Right ventricle myocardium superior (tissue), 1 donor: Measurements from ENCODE around the gene IQCB1. TPM values are rescaled to one million over a fixed set of nuclear protein-coding genes. Genes with fewer than 3 reads are reported as not detected.

Experiments
- total RNA-seq: library from RNA; stranded (reverse); fragmentation: NEBNext Ultra II Directional; extraction: Animal tissue kit (Norgen Biotek cat#: 25700); gene quantifications from one replicate; pipeline ENCODE4 v1.2.1, GENCODE V29; 2021
- donor health status: DM: no; HTN: yes; CAD: no; lungs with severe emphysema.

The IQCB1 gene
- total RNA-seq, 1 donor from 2014 or later: 7.5 TPM

Other genes with a start within 250 kb of the IQCB1 start
- gene FBXO40, start 241.7 kb downstream of the IQCB1 start, total RNA-seq: 207 TPM
- gene HCLS1, start 174.2 kb downstream of the IQCB1 start, total RNA-seq: 9.6 TPM
- 43.2 TPM for gene GOLGB1, start 85.3 kb downstream of the IQCB1 start, total RNA-seq
- 2.6 TPM for gene EAF2, start 149 bp upstream of the IQCB1 start, total RNA-seq
- gene SLC15A2, start 59.3 kb upstream of the IQCB1 start, total RNA-seq: 5.0 TPM
- gene ILDR1, start 187.2 kb upstream of the IQCB1 start, total RNA-seq: 0.38 TPM
- gene CD86, start 220.3 kb upstream of the IQCB1 start, total RNA-seq: 3.7 TPM